ENCODE measurements around the gene ELF5.

DNA sequence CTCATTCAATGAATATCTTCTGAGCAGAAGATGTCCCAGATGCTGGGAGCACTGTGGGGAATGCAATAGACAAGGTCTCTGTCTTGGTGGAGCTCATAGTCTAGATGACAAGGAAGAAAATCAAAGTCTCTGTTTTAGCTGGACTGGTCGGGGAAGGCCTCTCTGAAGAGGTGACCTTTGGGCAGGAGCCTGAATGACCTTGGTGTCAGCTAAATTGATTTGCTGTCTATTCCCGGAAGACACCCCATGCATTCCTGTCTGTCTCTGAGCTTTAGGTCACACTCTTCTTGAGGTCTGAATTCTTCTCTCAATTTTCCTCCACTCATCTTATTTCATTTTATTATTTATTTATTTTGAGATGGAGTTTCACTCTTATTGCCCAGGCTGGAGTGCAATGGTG lies 14.5 kb upstream of the ELF5 start:
- TF ChIP-seq, protein P1, sequence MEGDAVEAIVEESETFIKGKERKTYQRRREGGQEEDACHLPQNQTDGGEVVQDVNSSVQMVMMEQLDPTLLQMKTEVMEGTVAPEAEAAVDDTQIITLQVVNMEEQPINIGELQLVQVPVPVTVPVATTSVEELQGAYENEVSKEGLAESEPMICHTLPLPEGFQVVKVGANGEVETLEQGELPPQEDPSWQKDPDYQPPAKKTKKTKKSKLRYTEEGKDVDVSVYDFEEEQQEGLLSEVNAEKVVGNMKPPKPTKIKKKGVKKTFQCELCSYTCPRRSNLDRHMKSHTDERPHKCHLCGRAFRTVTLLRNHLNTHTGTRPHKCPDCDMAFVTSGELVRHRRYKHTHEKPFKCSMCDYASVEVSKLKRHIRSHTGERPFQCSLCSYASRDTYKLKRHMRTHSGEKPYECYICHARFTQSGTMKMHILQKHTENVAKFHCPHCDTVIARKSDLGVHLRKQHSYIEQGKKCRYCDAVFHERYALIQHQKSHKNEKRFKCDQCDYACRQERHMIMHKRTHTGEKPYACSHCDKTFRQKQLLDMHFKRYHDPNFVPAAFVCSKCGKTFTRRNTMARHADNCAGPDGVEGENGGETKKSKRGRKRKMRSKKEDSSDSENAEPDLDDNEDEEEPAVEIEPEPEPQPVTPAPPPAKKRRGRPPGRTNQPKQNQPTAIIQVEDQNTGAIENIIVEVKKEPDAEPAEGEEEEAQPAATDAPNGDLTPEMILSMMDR (conservative IDR thresholded peaks at IDR 0.05 in 1 of 2, IDR thresholded peaks at IDR 0.05 in 1 of 2; ENCODE audit: low read depth in 1 of 2, low read length in 2 of 2), result no peak
- no peak for TF ChIP-seq EZH2 (IDR thresholded peaks at IDR 0.05; ENCODE audit: low read length, missing control alignments)
